ENCODE measurements around the gene NEURL2. TPM values are rescaled to one million over a fixed set of nuclear protein-coding genes. Genes with fewer than 3 reads are reported as not detected.

NEURL2 gene
- total RNA-seq, 2 experiments from 2014 or later: 1.1 to 1.3 TPM

DNA sequence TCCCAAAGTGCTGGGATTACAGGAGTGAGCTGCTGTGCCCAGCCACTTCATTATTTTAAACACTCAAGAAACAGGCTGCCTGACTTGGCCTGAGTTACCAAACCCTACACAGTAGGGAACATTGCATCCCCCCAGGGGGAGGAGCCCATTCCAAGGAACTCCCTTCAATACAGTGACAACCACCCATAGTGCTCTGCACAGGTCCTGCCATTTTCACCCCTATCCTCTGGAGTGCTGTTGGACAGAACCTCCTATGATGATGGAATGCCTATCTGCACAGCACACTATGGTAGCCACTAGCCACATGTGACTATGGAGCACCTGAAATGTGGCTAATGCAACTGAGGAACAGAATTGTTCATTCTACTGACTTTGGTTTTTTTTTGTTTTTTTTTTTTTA lies 45.6 kb downstream of the NEURL2 start:
- Mint-ChIP-seq H3K9me3 (ENCODE audit: insufficient read depth) (no peaks in the 10 kb centered on the region), H3K27ac (no peak overlapping the region), H3K36me3 (ENCODE audit: low read depth) (peaks cover 35% of the 10 kb centered on the region), H3K4me1 (ENCODE audit: low read depth) (no peaks in the 10 kb centered on the region), H3K4me3 (no peak overlapping the region), H3K27me3 (ENCODE audit: low read depth) (no peaks in the 10 kb centered on the region)
- no peak for DNase-seq
- ATAC-seq: no peak
- ChIA-PET CTCF (no interaction called here), POLR2A (interaction anchor here (1.3 kb wide), 1 partner anchor 13 kb away, joined by 5 read pairs; no protein-coding TSS in a partner anchor)

DNA sequence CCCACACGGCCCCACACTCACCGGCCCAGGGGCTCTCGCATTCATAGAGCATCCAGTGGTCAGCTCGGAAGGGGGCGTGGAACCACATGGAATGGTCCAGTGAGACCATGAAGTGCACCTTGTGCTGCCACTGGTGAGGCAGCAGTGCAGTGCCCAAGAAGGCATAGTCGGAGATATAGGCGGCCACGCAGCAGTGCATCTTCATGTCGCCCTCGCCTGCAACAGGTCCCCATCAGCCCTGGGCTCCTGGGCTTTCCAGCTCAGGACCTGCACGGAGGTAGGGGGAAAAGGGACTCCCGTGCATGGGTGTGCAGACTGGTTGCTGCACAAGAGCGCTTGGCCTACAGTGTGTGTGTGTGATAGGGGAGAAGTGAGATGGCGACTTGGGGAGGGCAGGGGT lies 47.5 kb downstream of the NEURL2 start:
- Mint-ChIP-seq H3K27me3 (ENCODE audit: low read depth) (no peaks in the 10 kb centered on the region), H3K4me1 (ENCODE audit: low read depth) (no peaks in the 10 kb centered on the region), H3K9me3 (ENCODE audit: insufficient read depth) (no peaks in the 10 kb centered on the region), H3K27ac (no peak overlapping the region), H3K4me3 (no peak overlapping the region), H3K36me3 (ENCODE audit: low read depth) (peaks cover 26% of the 10 kb centered on the region)
- ATAC-seq (no peak), DNase-seq (no peak)
- POLR2A ChIA-PET: no interaction called here
- CTCF ChIA-PET: no interaction called here

- no peak for DNase-seq
- no peak overlapping the region for H3K27ac Mint-ChIP-seq
- CTCF ChIA-PET: no interaction called here
- peaks cover 26% of the 10 kb centered on the region for H3K36me3 Mint-ChIP-seq (ENCODE audit: low read depth)
- ATAC-seq: no peak
- POLR2A ChIA-PET: interaction anchor here (1.9 kb wide), 1 partner anchor 15 kb away, joined by 11 read pairs; the partner anchor contains the start of genes ACOT8 and ZSWIM3
- H3K4me3 Mint-ChIP-seq: no peak overlapping the region
- H3K4me1 Mint-ChIP-seq (ENCODE audit: low read depth): no peaks in the 10 kb centered on the region
- no peaks in the 10 kb centered on the region for H3K9me3 Mint-ChIP-seq (ENCODE audit: insufficient read depth)
- H3K27me3 Mint-ChIP-seq (ENCODE audit: low read depth): no peaks in the 10 kb centered on the region
Measured at GRCh38 chr20:45842169-45842812, 48.7 kb downstream of the NEURL2 start.

DNA sequence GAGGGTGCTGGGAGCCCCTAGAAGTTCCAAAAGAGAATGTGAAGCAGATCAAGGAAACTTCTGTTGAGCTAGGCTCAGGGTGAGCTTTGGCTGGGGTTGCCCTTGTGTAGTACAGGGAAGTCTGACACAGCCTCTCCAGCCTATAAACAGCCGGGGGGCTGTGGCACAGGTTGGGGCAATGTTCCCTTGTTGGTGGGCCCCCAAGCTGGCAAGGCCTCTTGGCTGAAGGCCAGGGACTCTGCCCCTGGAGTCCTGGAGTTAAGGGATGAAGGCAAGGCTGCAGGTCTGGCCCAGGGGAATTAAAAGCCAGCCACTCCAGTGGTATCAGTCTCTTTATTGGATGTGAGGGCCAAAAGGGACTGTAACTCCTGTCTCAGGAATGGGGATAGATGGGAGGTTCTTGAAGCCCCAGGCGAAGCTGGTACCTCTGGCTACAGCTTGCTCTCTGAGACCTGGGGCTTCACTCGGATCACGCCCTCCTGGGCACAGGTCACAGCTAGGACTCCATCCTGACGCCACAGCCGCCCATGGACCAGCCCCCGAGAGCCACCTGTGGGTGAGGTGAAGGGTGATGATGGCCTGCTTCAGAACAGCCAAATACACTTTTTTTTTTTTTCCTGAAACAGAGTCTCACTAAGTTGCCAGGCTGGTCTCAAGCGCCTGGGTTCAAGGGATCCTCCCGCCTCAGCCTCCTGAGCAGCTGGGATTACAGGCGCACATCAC lies 49.4 kb downstream of the NEURL2 start:
- Mint-ChIP-seq H3K27ac (no peak overlapping the region), H3K27me3 (ENCODE audit: low read depth) (no peaks in the 10 kb centered on the region), H3K4me1 (ENCODE audit: low read depth) (no peaks in the 10 kb centered on the region), H3K4me3 (no peak overlapping the region), H3K36me3 (ENCODE audit: low read depth) (peaks cover 26% of the 10 kb centered on the region), H3K9me3 (ENCODE audit: insufficient read depth) (no peaks in the 10 kb centered on the region)
- ATAC-seq (no peak), DNase-seq (no peak)
- CTCF ChIA-PET: interaction anchor here (1.2 kb wide), 1 partner anchor 11 kb away, joined by 3 read pairs; no protein-coding TSS in a partner anchor
- POLR2A ChIA-PET: interaction anchor here (1.9 kb wide), 1 partner anchor 16 kb away, joined by 11 read pairs; the partner anchor contains the start of genes ACOT8 and ZSWIM3

GRCh38 chr20:45840700-45841198 lies 50.3 kb downstream of the NEURL2 start:
- ATAC-seq (no peak), DNase-seq (no peak)
- Mint-ChIP-seq H3K4me1 (ENCODE audit: low read depth) (no peaks in the 10 kb centered on the region), H3K27me3 (ENCODE audit: low read depth) (no peaks in the 10 kb centered on the region), H3K9me3 (ENCODE audit: insufficient read depth) (no peaks in the 10 kb centered on the region), H3K4me3 (no peak overlapping the region), H3K36me3 (ENCODE audit: low read depth) (peaks cover 26% of the 10 kb centered on the region), H3K27ac (no peak overlapping the region)
- ChIA-PET CTCF (interaction anchor here (1.2 kb wide), 1 partner anchor 12 kb away, joined by 3 read pairs; no protein-coding TSS in a partner anchor), POLR2A (interaction anchor here (0.6 to 1.5 kb wide), 4 partner anchors 10 to 96 kb away, joined by 3 to 5 read pairs (median 3); partner anchors contain the start of genes DNTTIP1 and WFDC3)

Other genes with a start within 250 kb of the NEURL2 start
- gene WFDC11, start 221.0 kb downstream of the NEURL2 start, total RNA-seq: not detected
- gene WFDC13, start 189.2 kb downstream of the NEURL2 start, total RNA-seq: not detected
- gene WFDC10B, start 186.2 kb downstream of the NEURL2 start, total RNA-seq: not detected
- not detected for gene SPINT4, start 168.9 kb downstream of the NEURL2 start, total RNA-seq
- not detected for gene WFDC3, start 99.3 kb downstream of the NEURL2 start, total RNA-seq
- gene DNTTIP1, start 99.3 kb downstream of the NEURL2 start, total RNA-seq: 10 to 100 TPM; 34.7 to 34.8 TPM
- 100 to 1,000 TPM; 251 to 261 TPM for gene UBE2C, start 78.6 kb downstream of the NEURL2 start, total RNA-seq
- not detected for gene TNNC2, start 63.9 kb downstream of the NEURL2 start, total RNA-seq
- gene SNX21, start 57.4 kb downstream of the NEURL2 start, total RNA-seq: 1 to 10 TPM; 1.6 to 1.7 TPM
- 10 to 100 TPM; 29.3 to 32.1 TPM for gene ACOT8, start 33.8 kb downstream of the NEURL2 start, total RNA-seq
- 1 to 10 TPM; 5.1 to 5.8 TPM for gene ZSWIM3, start 33.6 kb downstream of the NEURL2 start, total RNA-seq
- gene ZSWIM1, start 10.0 kb downstream of the NEURL2 start, total RNA-seq: 1 to 10 TPM; 7.0 TPM
- gene SPATA25, start 3.6 kb downstream of the NEURL2 start, total RNA-seq: 1 to 10 TPM in 1 of 2 experiments, under 1 TPM in 1; 0.76 to 1.4 TPM
- 10 to 100 TPM; 63.4 to 64.1 TPM for gene CTSA, start 127 bp upstream of the NEURL2 start, total RNA-seq
- gene PLTP, start 20.9 kb upstream of the NEURL2 start, total RNA-seq: 1 to 10 TPM; 2.2 to 2.8 TPM
- gene PCIF1, start 43.5 kb upstream of the NEURL2 start, total RNA-seq: 10 to 100 TPM; 40.3 to 41.2 TPM
- 10 to 100 TPM; 33.1 to 34.5 TPM for gene ZNF335, start 81.0 kb upstream of the NEURL2 start, total RNA-seq
- gene MMP9, start 117.7 kb upstream of the NEURL2 start, total RNA-seq: not detected
- gene SLC12A5, start 138.0 kb upstream of the NEURL2 start, total RNA-seq: 1 to 10 TPM; 1.3 to 1.7 TPM
- 10 to 100 TPM; 30.3 to 30.9 TPM for gene NCOA5, start 198.8 kb upstream of the NEURL2 start, total RNA-seq
- 1 to 10 TPM in 1 of 2 experiments, under 1 TPM in 1; 0.94 to 1.0 TPM for gene CD40, start 227.1 kb upstream of the NEURL2 start, total RNA-seq